Thoracic aorta (tissue), 2 donors: ENCODE measurements around the gene PCDH18. TPM values are rescaled to one million over a fixed set of nuclear protein-coding genes. Genes with fewer than 3 reads are reported as not detected.

ENCODE experiments used
- ATAC-seq: fragments of 150-250 bp; one replicate; pipeline ENCODE4 v1.8.0; 2017; ENCODE audit warnings: low read depth; ENCODE audit not compliant: insufficient number of reproducible peaks, low FRiP score
- DNase-seq: peaks from one replicate; pipeline ENCODE4 v3.0.0-alpha.2; 2020; ENCODE audit warnings: low spot score
- H3K27ac ChIP-seq, 2 donors: fragments of 200-600 bp; sonication (generic); 1 replicate in 1 of 2; 2 replicates in 1 of 2; pipeline ENCODE4 v1.5.1; 2016; ENCODE audit warnings: mild to moderate bottlenecking in 2 of 2, moderate library complexity in 2 of 2
- H3K27me3 ChIP-seq: fragments of 200-600 bp; sonication (generic); replicated peaks from 2 replicates; pipeline ENCODE4 v1.6.0; 2016; ENCODE audit warnings: mild to moderate bottlenecking; ENCODE audit not compliant: insufficient read depth
- H3K36me3 ChIP-seq: fragments of 200-600 bp; sonication (generic); one replicate; pipeline ENCODE4 v1.5.1; 2016
- H3K4me1 ChIP-seq, 2 donors: fragments of 200-600 bp; sonication (generic); 1 replicate in 1 of 2; 2 replicates in 1 of 2; pipeline versions ENCODE4 v1.5.1 to v1.6.0; 2016; ENCODE audit warnings: low read depth in 2 of 2, mild to moderate bottlenecking in 1 of 2; ENCODE audit not compliant: control insufficient read depth in 1 of 2
- H3K4me3 ChIP-seq: fragments of 200-600 bp; sonication (generic); 2 replicates; pipeline ENCODE4 v1.5.1; 2016; ENCODE audit warnings: mild to moderate bottlenecking
- H3K9me3 ChIP-seq: fragments of 200-600 bp; sonication (generic); 2 replicates; pipeline ENCODE4 v1.5.1; 2016
- total RNA-seq, 2 donors: library from RNA; depleted of rRNA; stranded (reverse); fragments of >200 nt; gene quantifications; one replicate each; pipeline versions ENCODE4 v1.1.0 to v1.2.3, GENCODE V29; 2016
- TF ChIP-seq, protein P1 (sequence below): fragments of 200-600 bp; sonication (generic); IDR thresholded peaks from one replicate; pipeline ENCODE4 v1.5.1; 2019; ENCODE audit warnings: antibody characterized with exemption

Gene PCDH18
- total RNA-seq, 2 donors from 2014 or later: 22.6 to 31.0 TPM

DNA sequence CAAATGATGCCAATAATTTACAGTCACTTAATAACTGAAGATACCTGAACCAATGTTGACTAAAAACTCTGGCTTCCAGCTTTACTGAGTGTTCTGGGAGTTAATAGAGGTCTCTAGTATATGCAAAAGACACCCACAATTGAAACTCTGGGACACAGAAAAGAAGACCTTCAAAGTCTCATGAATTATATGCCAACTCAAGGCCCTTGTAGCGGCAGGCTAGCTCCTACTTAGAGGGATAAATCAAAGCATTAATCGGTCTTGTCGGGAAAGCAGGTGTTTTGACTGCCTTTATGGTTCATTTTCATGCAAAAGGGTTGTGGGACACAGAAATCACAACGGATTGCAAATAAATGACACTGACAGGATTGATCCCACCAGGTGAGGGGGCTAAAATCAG, 55.9 kb downstream of the PCDH18 start:
- H3K27ac ChIP-seq: no peak overlapping the region
- H3K4me1 ChIP-seq: peaks cover 0 to 7% of the 10 kb centered on the region in 2 donors
- no peaks in the 10 kb centered on the region for H3K36me3 ChIP-seq
- ATAC-seq (no peak), DNase-seq (no peak)
- TF ChIP-seq, protein P1, sequence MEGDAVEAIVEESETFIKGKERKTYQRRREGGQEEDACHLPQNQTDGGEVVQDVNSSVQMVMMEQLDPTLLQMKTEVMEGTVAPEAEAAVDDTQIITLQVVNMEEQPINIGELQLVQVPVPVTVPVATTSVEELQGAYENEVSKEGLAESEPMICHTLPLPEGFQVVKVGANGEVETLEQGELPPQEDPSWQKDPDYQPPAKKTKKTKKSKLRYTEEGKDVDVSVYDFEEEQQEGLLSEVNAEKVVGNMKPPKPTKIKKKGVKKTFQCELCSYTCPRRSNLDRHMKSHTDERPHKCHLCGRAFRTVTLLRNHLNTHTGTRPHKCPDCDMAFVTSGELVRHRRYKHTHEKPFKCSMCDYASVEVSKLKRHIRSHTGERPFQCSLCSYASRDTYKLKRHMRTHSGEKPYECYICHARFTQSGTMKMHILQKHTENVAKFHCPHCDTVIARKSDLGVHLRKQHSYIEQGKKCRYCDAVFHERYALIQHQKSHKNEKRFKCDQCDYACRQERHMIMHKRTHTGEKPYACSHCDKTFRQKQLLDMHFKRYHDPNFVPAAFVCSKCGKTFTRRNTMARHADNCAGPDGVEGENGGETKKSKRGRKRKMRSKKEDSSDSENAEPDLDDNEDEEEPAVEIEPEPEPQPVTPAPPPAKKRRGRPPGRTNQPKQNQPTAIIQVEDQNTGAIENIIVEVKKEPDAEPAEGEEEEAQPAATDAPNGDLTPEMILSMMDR: no peak
- no peaks in the 10 kb centered on the region for H3K27me3 ChIP-seq
- no peaks in the 10 kb centered on the region for H3K9me3 ChIP-seq
- no peak overlapping the region for H3K4me3 ChIP-seq

DNA sequence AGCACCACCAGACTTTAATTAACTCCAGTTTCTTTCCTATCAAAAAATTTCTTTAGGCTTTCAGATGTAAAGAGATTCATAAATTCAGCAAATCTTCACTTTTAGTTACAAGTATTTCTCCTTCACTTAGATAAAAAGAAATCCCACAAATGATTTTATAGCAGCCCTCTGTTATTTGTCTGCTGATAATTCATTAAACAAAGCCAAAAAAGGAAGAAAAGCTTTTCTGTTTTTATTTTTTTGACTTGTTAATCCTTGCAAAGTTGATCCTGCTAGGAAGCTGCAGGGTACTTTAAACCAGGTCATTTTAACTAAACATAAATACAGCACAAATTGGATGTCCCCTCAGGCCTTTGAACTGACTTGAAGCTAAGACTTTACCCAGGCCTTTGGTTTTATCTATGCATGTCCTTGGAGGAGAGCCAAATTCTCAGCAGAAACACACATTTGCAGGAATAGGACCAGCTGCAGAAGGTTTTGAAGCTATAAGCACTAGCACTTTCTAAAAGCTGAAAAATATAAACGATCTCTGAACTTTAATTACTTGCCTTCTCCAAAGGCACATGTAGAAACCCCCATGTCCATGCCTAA, 57.5 kb downstream of the PCDH18 start:
- no peak for DNase-seq

DNA sequence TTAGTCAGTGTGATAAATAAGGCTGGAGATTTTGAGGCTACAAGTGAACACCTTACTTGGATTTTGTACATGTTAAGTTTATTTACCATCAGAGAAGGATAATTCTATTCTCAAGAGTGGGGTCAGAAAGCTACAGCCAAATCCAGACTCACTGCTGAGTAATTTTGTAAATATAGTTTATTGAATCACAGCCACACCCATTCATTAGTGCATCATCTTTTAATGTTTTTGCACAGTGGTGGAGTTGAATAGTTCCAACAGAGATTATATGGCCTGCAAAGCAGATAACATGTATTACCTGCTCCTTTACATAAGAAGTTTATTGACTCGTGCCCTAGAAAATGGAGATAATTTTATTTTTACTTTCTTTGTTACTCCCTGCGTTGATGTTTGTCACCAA, 60.4 kb downstream of the PCDH18 start:
- H3K36me3 ChIP-seq: no peaks in the 10 kb centered on the region
- peaks cover 0 to 7% of the 10 kb centered on the region in 2 donors for H3K4me1 ChIP-seq
- H3K9me3 ChIP-seq: no peaks in the 10 kb centered on the region
- TF ChIP-seq, protein P1: no peak
- DNase-seq (no peak), ATAC-seq (no peak)
- no peak overlapping the region for H3K4me3 ChIP-seq
- no peak overlapping the region for H3K27ac ChIP-seq
- no peaks in the 10 kb centered on the region for H3K27me3 ChIP-seq

More for the DNA sequence above, 57.5 kb downstream of the PCDH18 start:
- H3K4me3 ChIP-seq: no peak overlapping the region
- no peak for ATAC-seq
- H3K4me1 ChIP-seq: peaks cover 0 to 7% of the 10 kb centered on the region in 2 donors
- TF ChIP-seq, protein P1: no peak
- no peaks in the 10 kb centered on the region for H3K27me3 ChIP-seq
- no peak overlapping the region for H3K27ac ChIP-seq
- H3K36me3 ChIP-seq: no peaks in the 10 kb centered on the region
- no peaks in the 10 kb centered on the region for H3K9me3 ChIP-seq

DNA sequence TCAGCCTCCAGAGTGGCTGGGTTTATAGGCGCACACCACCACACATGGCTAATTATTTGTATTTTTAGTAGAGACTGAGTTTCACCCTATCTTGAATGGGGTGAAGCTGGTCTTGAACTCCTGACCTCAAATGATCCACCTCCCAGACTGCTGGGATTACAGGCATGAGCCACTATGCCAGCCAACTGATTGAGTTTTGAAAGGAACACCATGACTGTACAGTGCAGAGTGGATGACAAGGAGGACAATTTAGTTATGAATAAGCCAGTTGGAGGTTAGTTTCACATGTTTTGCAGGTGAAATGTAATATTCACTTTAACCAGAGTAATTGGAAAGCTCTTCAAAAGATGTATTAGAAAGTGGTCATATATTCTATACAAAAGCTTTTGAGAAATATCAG, 60.8 kb downstream of the PCDH18 start:
- ATAC-seq (no peak), DNase-seq (no peak)
- Histone ChIP-seq H3K4me3 (no peak overlapping the region), H3K9me3 (no peaks in the 10 kb centered on the region), H3K27ac (no peak overlapping the region), H3K36me3 (no peaks in the 10 kb centered on the region), H3K4me1 (peaks cover 0 to 7% of the 10 kb centered on the region in 2 donors), H3K27me3 (no peaks in the 10 kb centered on the region)
- TF ChIP-seq, protein P1: no peak

DNA sequence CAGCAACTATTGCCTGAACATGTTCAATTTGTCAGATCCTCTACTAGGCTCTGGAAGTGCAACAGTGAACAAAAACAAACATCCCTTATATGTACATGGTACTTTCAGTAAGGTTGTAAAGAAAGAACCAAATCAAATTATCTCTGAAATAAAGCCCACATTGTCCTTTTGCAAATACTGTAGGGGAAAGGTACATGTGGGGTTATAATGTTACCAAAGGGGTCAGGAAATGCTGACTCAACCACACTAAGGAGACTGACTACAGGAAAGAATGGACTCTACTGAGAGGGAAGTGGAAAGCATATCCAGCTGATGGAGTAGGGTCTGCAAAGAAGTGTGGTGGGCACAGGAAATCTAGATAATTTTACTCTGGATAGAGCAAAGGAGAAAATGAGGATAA, 61.5 kb downstream of the PCDH18 start:
- Histone ChIP-seq H3K4me1 (peaks cover 0 to 7% of the 10 kb centered on the region in 2 donors), H3K9me3 (no peaks in the 10 kb centered on the region), H3K36me3 (no peaks in the 10 kb centered on the region), H3K4me3 (no peak overlapping the region), H3K27me3 (no peaks in the 10 kb centered on the region), H3K27ac (no peak overlapping the region)
- ATAC-seq: no peak
- TF ChIP-seq, protein P1: no peak
- no peak for DNase-seq
